Measurements from ENCODE around the gene WNT4. TPM values are rescaled to one million over a fixed set of nuclear protein-coding genes. Genes with fewer than 3 reads are reported as not detected.
A peak's percentile ranks its signal among the peaks of the same experiment; 100 is the strongest.

Gene WNT4
- total and polyA plus RNA-seq, 2 donors (not counting 1 experiment from before 2014, with no cell fraction given): not detected

DNA sequence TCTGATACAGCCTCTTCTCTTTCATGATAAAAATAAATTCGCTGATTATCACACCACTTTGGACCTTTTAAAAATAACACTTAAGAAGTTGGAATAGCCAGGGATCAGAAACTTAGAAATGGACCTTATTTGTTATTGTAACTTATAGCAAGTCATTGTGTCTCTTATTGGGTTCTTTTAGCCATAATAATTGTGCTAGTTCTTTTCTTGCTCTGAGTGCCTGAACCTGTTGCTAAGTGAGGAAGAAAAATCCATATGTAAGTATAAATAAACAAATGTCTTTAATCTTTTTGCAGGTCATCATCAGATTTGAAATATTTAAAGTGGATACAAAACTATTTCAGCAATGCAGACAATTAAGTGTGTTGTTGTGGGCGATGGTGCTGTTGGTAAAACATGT lies 64.8 kb downstream of the WNT4 start:
- no peak for DNase-seq
- H3K4me1 ChIP-seq (ENCODE audit: control insufficient read depth in 2 of 2, insufficient read depth in 2 of 2, low read length in 2 of 2): peaks cover 51 to 63% of the 10 kb centered on the region in 2 donors
- Mint-ChIP-seq H3K4me3 (peak overlapping the region; percentile 35), H3K27ac (no peak overlapping the region), H3K27me3 (no peaks in the 10 kb centered on the region), H3K4me1 (peaks cover 75% of the 10 kb centered on the region), H3K9me3 (ENCODE audit: insufficient read depth) (no peaks in the 10 kb centered on the region)
- H3K79me2 ChIP-seq (ENCODE audit: control insufficient read depth, insufficient read depth, low read length): peaks cover 100% of the 10 kb centered on the region
- H3K9me3 ChIP-seq (ENCODE audit: control extremely low read depth in 1 of 3, control insufficient read depth in 2 of 3, insufficient read depth in 1 of 3, low read length in 2 of 3): no peaks in the 10 kb centered on the region
- peak overlapping the region in 1 of 2 donors; percentile 17 for H3K27ac ChIP-seq (ENCODE audit: low read length in 2 of 2)
- peaks cover 24 to 55% of the 10 kb centered on the region in 2 experiments for H3K36me3 ChIP-seq (replicated peaks in 1 of 2; ENCODE audit: control extremely low read depth in 1 of 2, control insufficient read depth in 1 of 2, extremely low read depth in 1 of 2, insufficient read depth in 2 of 2, low read length in 1 of 2)
- POLR2A ChIA-PET: interaction anchor here (0.7 kb wide), 1 partner anchor 27 kb away, joined by 9 read pairs; no protein-coding TSS in a partner anchor
- CTCF ChIA-PET: interaction anchor here (0.8 to 5.0 kb wide), 2 partner anchors 15 to 54 kb away, joined by 3 to 24 read pairs; no protein-coding TSS in a partner anchor
- peaks cover 99% of the 10 kb centered on the region for H4K20me1 ChIP-seq (ENCODE audit: control insufficient read depth, insufficient read depth, low read length, poor library complexity, severe bottlenecking)
- no peak overlapping the region for H3K4me3 ChIP-seq (ENCODE audit: control extremely low read depth in 1 of 5, extremely low read depth in 1 of 5, insufficient read depth in 1 of 5, low read depth in 2 of 5, low read length in 4 of 5)
- no peak overlapping the region for H2AFZ ChIP-seq (ENCODE audit: insufficient read depth, low read depth, low read length, poor library complexity, severe bottlenecking)
- no CpG with 5 or more reads among the region's 2 CpGs for WGBS (ENCODE audit: insufficient coverage)
- no peak for TF ChIP-seq EZH2 (IDR thresholded peaks at IDR 0.05; ENCODE audit: borderline replicate concordance, insufficient read depth, low read depth, low read length, poor library complexity, severe bottlenecking)
- TF ChIP-seq, protein P1, sequence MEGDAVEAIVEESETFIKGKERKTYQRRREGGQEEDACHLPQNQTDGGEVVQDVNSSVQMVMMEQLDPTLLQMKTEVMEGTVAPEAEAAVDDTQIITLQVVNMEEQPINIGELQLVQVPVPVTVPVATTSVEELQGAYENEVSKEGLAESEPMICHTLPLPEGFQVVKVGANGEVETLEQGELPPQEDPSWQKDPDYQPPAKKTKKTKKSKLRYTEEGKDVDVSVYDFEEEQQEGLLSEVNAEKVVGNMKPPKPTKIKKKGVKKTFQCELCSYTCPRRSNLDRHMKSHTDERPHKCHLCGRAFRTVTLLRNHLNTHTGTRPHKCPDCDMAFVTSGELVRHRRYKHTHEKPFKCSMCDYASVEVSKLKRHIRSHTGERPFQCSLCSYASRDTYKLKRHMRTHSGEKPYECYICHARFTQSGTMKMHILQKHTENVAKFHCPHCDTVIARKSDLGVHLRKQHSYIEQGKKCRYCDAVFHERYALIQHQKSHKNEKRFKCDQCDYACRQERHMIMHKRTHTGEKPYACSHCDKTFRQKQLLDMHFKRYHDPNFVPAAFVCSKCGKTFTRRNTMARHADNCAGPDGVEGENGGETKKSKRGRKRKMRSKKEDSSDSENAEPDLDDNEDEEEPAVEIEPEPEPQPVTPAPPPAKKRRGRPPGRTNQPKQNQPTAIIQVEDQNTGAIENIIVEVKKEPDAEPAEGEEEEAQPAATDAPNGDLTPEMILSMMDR (IDR thresholded peaks at IDR 0.05): no peak
- ATAC-seq (ENCODE audit: low read depth): no peak
- no peak overlapping the region for H3K9ac ChIP-seq (ENCODE audit: low read length)
- H3K27me3 ChIP-seq (replicated peaks in 1 of 4; ENCODE audit: control extremely low read depth in 1 of 4, control insufficient read depth in 3 of 4, insufficient read depth in 4 of 4, low read length in 3 of 4): no peaks in the 10 kb centered on the region
- peak overlapping the region; percentile 31 for H3K4me2 ChIP-seq (replicated peaks; ENCODE audit: low read depth, low read length, poor library complexity, severe bottlenecking)
- intact Hi-C loops (cut with micrococcal nuclease): no loop called here

- H3K36me3 ChIP-seq (replicated peaks in 1 of 2; ENCODE audit: control extremely low read depth in 1 of 2, control insufficient read depth in 1 of 2, extremely low read depth in 1 of 2, insufficient read depth in 2 of 2, low read length in 1 of 2): peaks cover 24 to 55% of the 10 kb centered on the region in 2 experiments
- ATAC-seq (ENCODE audit: low read depth): no peak
- peak overlapping the region in 1 of 2 donors; percentile 17 for H3K27ac ChIP-seq (ENCODE audit: low read length in 2 of 2)
- H3K27ac Mint-ChIP-seq: no peak overlapping the region
- H3K4me1 Mint-ChIP-seq: peaks cover 78% of the 10 kb centered on the region
- no peaks in the 10 kb centered on the region for H3K9me3 Mint-ChIP-seq (ENCODE audit: insufficient read depth)
- H3K4me2 ChIP-seq (replicated peaks; ENCODE audit: low read depth, low read length, poor library complexity, severe bottlenecking): peak overlapping the region; percentile 31
- no peak overlapping the region for H3K4me3 ChIP-seq (ENCODE audit: control extremely low read depth in 1 of 5, extremely low read depth in 1 of 5, insufficient read depth in 1 of 5, low read depth in 2 of 5, low read length in 4 of 5)
- peaks cover 99% of the 10 kb centered on the region for H4K20me1 ChIP-seq (ENCODE audit: control insufficient read depth, insufficient read depth, low read length, poor library complexity, severe bottlenecking)
- ChIA-PET POLR2A (no interaction called here), CTCF (interaction anchor here (0.8 to 5.0 kb wide), 2 partner anchors 15 to 54 kb away, joined by 3 to 24 read pairs; no protein-coding TSS in a partner anchor)
- no peaks in the 10 kb centered on the region for H3K27me3 ChIP-seq (replicated peaks in 1 of 4; ENCODE audit: control extremely low read depth in 1 of 4, control insufficient read depth in 3 of 4, insufficient read depth in 4 of 4, low read length in 3 of 4)
- 47% methylated on average over 3 of the region's 5 CpGs for WGBS (ENCODE audit: insufficient coverage)
- intact Hi-C loops (cut with micrococcal nuclease): no loop called here
- no peak for DNase-seq
- H3K79me2 ChIP-seq (ENCODE audit: control insufficient read depth, insufficient read depth, low read length): peaks cover 100% of the 10 kb centered on the region
- no peaks in the 10 kb centered on the region for H3K27me3 Mint-ChIP-seq
- H3K9me3 ChIP-seq (ENCODE audit: control extremely low read depth in 1 of 3, control insufficient read depth in 2 of 3, insufficient read depth in 1 of 3, low read length in 2 of 3): no peaks in the 10 kb centered on the region
- H3K9ac ChIP-seq (ENCODE audit: low read length): no peak overlapping the region
- H2AFZ ChIP-seq (ENCODE audit: insufficient read depth, low read depth, low read length, poor library complexity, severe bottlenecking): no peak overlapping the region
- H3K4me3 Mint-ChIP-seq: peak overlapping the region; percentile 35
- no peak for TF ChIP-seq EZH2 (IDR thresholded peaks at IDR 0.05; ENCODE audit: borderline replicate concordance, insufficient read depth, low read depth, low read length, poor library complexity, severe bottlenecking)
- TF ChIP-seq, protein P1 (IDR thresholded peaks at IDR 0.05): no peak
- peaks cover 55 to 63% of the 10 kb centered on the region in 2 donors for H3K4me1 ChIP-seq (ENCODE audit: control insufficient read depth in 2 of 2, insufficient read depth in 2 of 2, low read length in 2 of 2)
These were observed 65.2 kb downstream of the WNT4 start for GRCh38 chr1:22077728-22078127.
